ENCODE results near the gene STX5. TPM values are rescaled to one million over a fixed set of nuclear protein-coding genes. Genes with fewer than 3 reads are reported as not detected.

The STX5 gene
- total and polyA plus RNA-seq, 2 donors from 2014 or later = 39.6 to 44.6 TPM

GRCh38 chr11:62810748-62811147 lies 21.1 kb downstream of the STX5 start:
- Histone ChIP-seq H3K4me1 (ENCODE audit: control insufficient read depth in 2 of 3, insufficient read depth in 2 of 3, low read depth in 1 of 3, low read length in 3 of 3) (no peaks in the 10 kb centered on the region), H3K36me3 (ENCODE audit: control insufficient read depth in 2 of 3, insufficient read depth in 3 of 3, low read length in 3 of 3) (no peaks in the 10 kb centered on the region), H3K27ac (ENCODE audit: low read depth in 2 of 2, low read length in 2 of 2) (no peak overlapping the region), H3K27me3 (ENCODE audit: control insufficient read depth, insufficient read depth, low read length) (no peaks in the 10 kb centered on the region), H3K4me3 (ENCODE audit: low read length in 3 of 3) (no peak overlapping the region), H3K9me3 (ENCODE audit: control insufficient read depth in 2 of 3, insufficient read depth in 1 of 3, low read length in 3 of 3) (no peaks in the 10 kb centered on the region), H3K9ac (ENCODE audit: low read length in 3 of 3) (no peak overlapping the region)
- intact Hi-C loops (cut with DNase I) = no loop called here
- TF ChIP-seq CTCF (IDR thresholded peaks at IDR 0.05; ENCODE audit: borderline replicate concordance, extremely low read depth, insufficient read depth) = no peak
- no peak for DNase-seq
- FAIRE-seq = no peak

- H3K9ac ChIP-seq (ENCODE audit: low read length in 3 of 3) = no peak overlapping the region
Measured at GRCh38 chr11:62806611-62807121, 25.2 kb downstream of the STX5 start.

GRCh38 chr11:62805961-62806441 lies 25.9 kb downstream of the STX5 start:
- H3K9ac ChIP-seq (ENCODE audit: low read length in 3 of 3) = peak overlapping the region; percentile 42 to 99 (median 63)
- DNase-seq = peak; percentile 10 to 53 (median 24)

More at GRCh38 chr11:62806611-62807121, 25.2 kb downstream of the STX5 start:
- DNase-seq = peak in 2 of 5 donors; percentile 7 to 59
- Histone ChIP-seq H3K9me3 (ENCODE audit: control insufficient read depth in 2 of 3, insufficient read depth in 1 of 3, low read length in 3 of 3) (no peaks in the 10 kb centered on the region), H3K4me3 (ENCODE audit: low read length in 3 of 3) (no peak overlapping the region), H3K36me3 (ENCODE audit: control insufficient read depth in 2 of 3, insufficient read depth in 3 of 3, low read length in 3 of 3) (peaks cover 4 to 12% (median 11%) of the 10 kb centered on the region in 3 donors), H3K4me1 (ENCODE audit: control insufficient read depth in 2 of 3, insufficient read depth in 2 of 3, low read depth in 1 of 3, low read length in 3 of 3) (peaks cover 0 to 8% (median 8%) of the 10 kb centered on the region in 3 donors), H3K27me3 (ENCODE audit: control insufficient read depth, insufficient read depth, low read length) (no peaks in the 10 kb centered on the region), H3K27ac (ENCODE audit: low read depth in 2 of 2, low read length in 2 of 2) (no peak overlapping the region)
- intact Hi-C loops (cut with DNase I) = no loop called here
- no peak for TF ChIP-seq CTCF (IDR thresholded peaks at IDR 0.05; ENCODE audit: borderline replicate concordance, extremely low read depth, insufficient read depth)
- FAIRE-seq = no peak

More at GRCh38 chr11:62805961-62806441, 25.9 kb downstream of the STX5 start:
- Histone ChIP-seq H3K9me3 (ENCODE audit: control insufficient read depth in 2 of 3, insufficient read depth in 1 of 3, low read length in 3 of 3) (no peaks in the 10 kb centered on the region), H3K36me3 (ENCODE audit: control insufficient read depth in 2 of 3, insufficient read depth in 3 of 3, low read length in 3 of 3) (peaks cover 8 to 19% (median 17%) of the 10 kb centered on the region in 3 donors), H3K27ac (ENCODE audit: low read depth in 2 of 2, low read length in 2 of 2) (peak overlapping the region; percentile 40 to 57), H3K27me3 (ENCODE audit: control insufficient read depth, insufficient read depth, low read length) (no peaks in the 10 kb centered on the region), H3K4me1 (ENCODE audit: control insufficient read depth in 2 of 3, insufficient read depth in 2 of 3, low read depth in 1 of 3, low read length in 3 of 3) (peaks cover 0 to 8% (median 8%) of the 10 kb centered on the region in 3 donors), H3K4me3 (ENCODE audit: low read length in 3 of 3) (peak overlapping the region; percentile 71 to 99 (median 80))
- no peak for TF ChIP-seq CTCF (IDR thresholded peaks at IDR 0.05; ENCODE audit: borderline replicate concordance, extremely low read depth, insufficient read depth)
- no peak for FAIRE-seq
- intact Hi-C loops (cut with DNase I) = no loop called here

Measured in kidney (tissue), 14 donors.